IMR-90 (cell line): ENCODE data around the gene ST3GAL4.

Source experiments
- BHLHE40 ChIP-seq: fragments of 150-350 bp; IDR thresholded peaks from 2 replicates; pipeline ENCODE4 v1.6.1; 2016; ENCODE audit warnings: mild to moderate bottlenecking, low read depth, low read length
- CEBPB ChIP-seq: IDR thresholded peaks from 2 replicates; pipeline ENCODE4 v1.6.1; 2012; ENCODE audit warnings: low read depth, low read length, improper control_type of control experiment
- CHD1 ChIP-seq: IDR thresholded peaks from 2 replicates; pipeline ENCODE4 v1.6.1; 2012; ENCODE audit warnings: low read depth, low read length, improper control_type of control experiment
- MAFK ChIP-seq: IDR thresholded peaks from 2 replicates; pipeline ENCODE4 v1.6.1; 2012; ENCODE audit warnings: low read depth, low read length, improper control_type of control experiment
- MXI1 ChIP-seq: IDR thresholded peaks from 2 replicates; pipeline ENCODE4 v1.6.1; 2012; ENCODE audit warnings: low read depth, mild to moderate bottlenecking, low read length, moderate library complexity, borderline replicate concordance
- POLR2A ChIP-seq: IDR thresholded peaks from 2 replicates; pipeline ENCODE4 v1.6.1; 2012; ENCODE audit warnings: mild to moderate bottlenecking, low read depth, low read length
- RAD21 ChIP-seq: IDR thresholded peaks from 2 replicates; pipeline ENCODE4 v1.6.1; 2012; ENCODE audit warnings: low read length, improper control_type of control experiment
- RFX5 ChIP-seq: IDR thresholded peaks from 2 replicates; pipeline ENCODE4 v1.8.0; 2012; ENCODE audit warnings: low read depth, mild to moderate bottlenecking, low read length, moderate library complexity
- TF ChIP-seq, protein P1 (sequence below): conservative IDR thresholded peaks from 2 replicates; pipeline ENCODE4 v1.5.1; 2012; ENCODE audit warnings: mild to moderate bottlenecking, low read depth, low read length, improper control_type of control experiment
- TF ChIP-seq, protein P2 (sequence below): fragments of 150-350 bp; IDR thresholded peaks from 2 replicates; pipeline ENCODE4 v1.6.1; 2016; ENCODE audit warnings: low read depth, mild to moderate bottlenecking, low read length, moderate library complexity, borderline replicate concordance

DNA sequence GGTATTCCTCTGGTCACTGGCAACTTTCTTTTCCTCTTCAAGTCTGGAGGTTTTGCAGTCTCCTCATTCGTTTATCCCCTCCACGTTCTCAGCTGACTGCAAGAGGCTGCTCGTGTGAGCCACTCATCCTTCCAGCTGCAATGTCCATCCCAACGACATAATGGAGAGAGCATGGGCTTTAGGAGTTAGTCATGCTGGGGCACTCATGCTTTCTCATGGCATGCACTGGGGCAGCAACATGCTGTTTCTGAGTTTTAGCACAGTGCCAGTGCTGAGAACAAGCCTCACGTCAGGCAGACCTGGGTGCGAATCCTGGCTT lies 44.5 kb upstream of the ST3GAL4 start:
- TF ChIP-seq, protein P1, sequence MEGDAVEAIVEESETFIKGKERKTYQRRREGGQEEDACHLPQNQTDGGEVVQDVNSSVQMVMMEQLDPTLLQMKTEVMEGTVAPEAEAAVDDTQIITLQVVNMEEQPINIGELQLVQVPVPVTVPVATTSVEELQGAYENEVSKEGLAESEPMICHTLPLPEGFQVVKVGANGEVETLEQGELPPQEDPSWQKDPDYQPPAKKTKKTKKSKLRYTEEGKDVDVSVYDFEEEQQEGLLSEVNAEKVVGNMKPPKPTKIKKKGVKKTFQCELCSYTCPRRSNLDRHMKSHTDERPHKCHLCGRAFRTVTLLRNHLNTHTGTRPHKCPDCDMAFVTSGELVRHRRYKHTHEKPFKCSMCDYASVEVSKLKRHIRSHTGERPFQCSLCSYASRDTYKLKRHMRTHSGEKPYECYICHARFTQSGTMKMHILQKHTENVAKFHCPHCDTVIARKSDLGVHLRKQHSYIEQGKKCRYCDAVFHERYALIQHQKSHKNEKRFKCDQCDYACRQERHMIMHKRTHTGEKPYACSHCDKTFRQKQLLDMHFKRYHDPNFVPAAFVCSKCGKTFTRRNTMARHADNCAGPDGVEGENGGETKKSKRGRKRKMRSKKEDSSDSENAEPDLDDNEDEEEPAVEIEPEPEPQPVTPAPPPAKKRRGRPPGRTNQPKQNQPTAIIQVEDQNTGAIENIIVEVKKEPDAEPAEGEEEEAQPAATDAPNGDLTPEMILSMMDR: no peak
- no peak for TF ChIP-seq CHD1
- TF ChIP-seq POLR2A: no peak
- TF ChIP-seq RAD21: no peak
- no peak for TF ChIP-seq MAFK
- no peak for TF ChIP-seq RFX5
- TF ChIP-seq MXI1: no peak
- TF ChIP-seq, protein P2, sequence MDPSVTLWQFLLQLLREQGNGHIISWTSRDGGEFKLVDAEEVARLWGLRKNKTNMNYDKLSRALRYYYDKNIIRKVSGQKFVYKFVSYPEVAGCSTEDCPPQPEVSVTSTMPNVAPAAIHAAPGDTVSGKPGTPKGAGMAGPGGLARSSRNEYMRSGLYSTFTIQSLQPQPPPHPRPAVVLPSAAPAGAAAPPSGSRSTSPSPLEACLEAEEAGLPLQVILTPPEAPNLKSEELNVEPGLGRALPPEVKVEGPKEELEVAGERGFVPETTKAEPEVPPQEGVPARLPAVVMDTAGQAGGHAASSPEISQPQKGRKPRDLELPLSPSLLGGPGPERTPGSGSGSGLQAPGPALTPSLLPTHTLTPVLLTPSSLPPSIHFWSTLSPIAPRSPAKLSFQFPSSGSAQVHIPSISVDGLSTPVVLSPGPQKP: no peak
- no peak for TF ChIP-seq BHLHE40
- TF ChIP-seq CEBPB: no peak
